ENCODE results near the gene SPG11.

GRCh38 chr15:44668921-44669320 is 5.5 kb upstream of the SPG11 start:
- no peak for TF ChIP-seq CTCF (IDR thresholded peaks at IDR 0.05; ENCODE audit: insufficient read depth, low read length, poor library complexity, severe bottlenecking)
- TF ChIP-seq EZH2phosphoT487 (conservative IDR thresholded peaks at IDR 0.05; ENCODE audit: low read length), result no peak
